GM18858 (cell line): ENCODE measurements around the gene PPIL1.
A peak's percentile ranks its signal among the peaks of the same experiment; 100 is the strongest.

Source experiments
- ATAC-seq: cut with Tn5 transposase; IDR thresholded peaks from one replicate; pipeline ENCODE4 v1.9.1; 2021; ENCODE audit not compliant: unreplicated experiment

The PPIL1 gene

GRCh38 chr6:36888654-36889481, 14.3 kb upstream of the PPIL1 start:
- ATAC-seq, result no peak

GRCh38 chr6:36888115-36888643, 13.6 kb upstream of the PPIL1 start:
- ATAC-seq, result no peak

GRCh38 chr6:36886950-36887618, 12.5 kb upstream of the PPIL1 start:
- no peak for ATAC-seq

- peak; percentile 93 for ATAC-seq
Measured at GRCh38 chr6:36885461-36886401, 11.1 kb upstream of the PPIL1 start, which contains the start of gene C6orf89. TSS of gene C6orf89 (plus strand) at chr6:36885952. CDS start at chr6:36899445, 13,493 bp downstream.

- no peak for ATAC-seq
Measured at GRCh38 chr6:36884610-36885009, 10.0 kb upstream of the PPIL1 start.

GRCh38 chr6:36875250-36875633, 639 bp upstream of the PPIL1 start:
- ATAC-seq, result no peak

- no peak for ATAC-seq
Measured at GRCh38 chr6:36873612-36874442, 776 bp downstream of the PPIL1 start.

- no peak for ATAC-seq
Measured at GRCh38 chr6:36873115-36873514, 1.5 kb downstream of the PPIL1 start.

- no peak for ATAC-seq
Measured at GRCh38 chr6:36871686-36872085, 2.9 kb downstream of the PPIL1 start.

- no peak for ATAC-seq
Measured at GRCh38 chr6:36867471-36868224, 7.0 kb downstream of the PPIL1 start.

GRCh38 chr6:36865835-36866234, 8.8 kb downstream of the PPIL1 start:
- ATAC-seq, result no peak

- ATAC-seq, result no peak
Measured at GRCh38 chr6:36863670-36864540, 10.7 kb downstream of the PPIL1 start.

- ATAC-seq, result no peak
Measured at GRCh38 chr6:36862848-36863382, 11.7 kb downstream of the PPIL1 start.

- ATAC-seq, result no peak
Measured at GRCh38 chr6:36862164-36862847, 12.3 kb downstream of the PPIL1 start.

GRCh38 chr6:36860126-36860525, 14.5 kb downstream of the PPIL1 start:
- ATAC-seq, result no peak

- no peak for ATAC-seq
Measured at GRCh38 chr6:36858407-36858981, 16.1 kb downstream of the PPIL1 start.

- ATAC-seq, result no peak
Measured at GRCh38 chr6:36857325-36857724, 17.3 kb downstream of the PPIL1 start.
